K562 (cell line): ENCODE data around the gene CALML4.

Experiments used
- CHD2 ChIP-seq: IDR thresholded peaks from 2 replicates; pipeline ENCODE4 v1.6.1; 2011; ENCODE audit warnings: low read depth, low read length
- CTCF ChIP-seq, 3 experiments: IDR thresholded peaks in 2 of 3; conservative IDR thresholded peaks in 1 of 3; 2 replicates each; pipeline ENCODE4 v1.5.1; 2011 to 2012; ENCODE audit warnings: low read length in 3 of 3, mild to moderate bottlenecking in 3 of 3, control low read depth in 2 of 3, improper control_type of control experiment in 1 of 3, inconsistent platforms in 1 of 3, low read depth in 1 of 3, mixed read lengths in 1 of 3, moderate library complexity in 1 of 3; ENCODE audit not compliant: insufficient read depth in 2 of 3
- EP300 ChIP-seq: IDR thresholded peaks from 2 replicates; pipeline ENCODE4 v1.6.1; 2012; ENCODE audit warnings: low read length, improper control_type of control experiment
- EZH2 ChIP-seq: IDR thresholded peaks from 2 replicates; pipeline ENCODE4 v1.6.1; 2012; ENCODE audit warnings: low read depth, mild to moderate bottlenecking, inconsistent platforms, low read length, borderline replicate concordance
- HDAC1 ChIP-seq, 2 experiments: fragments of 450-650 bp; IDR thresholded peaks; 2 replicates each; pipeline ENCODE4 v1.6.1; 2016 to 2017; ENCODE audit warnings: inconsistent platforms in 1 of 2, mild to moderate bottlenecking in 1 of 2, moderate library complexity in 1 of 2
- HNRNPLL ChIP-seq: fragments of 200-400 bp; formaldehyde crosslinking; IDR thresholded peaks from 2 replicates; pipeline ENCODE4 v1.6.1; 2017; ENCODE audit warnings: low read length, low read depth, mild to moderate bottlenecking; ENCODE audit not compliant: poor library complexity, severe bottlenecking
- JUNB ChIP-seq: fragments of 450-650 bp; formaldehyde crosslinking; conservative IDR thresholded peaks from 2 replicates; pipeline ENCODE4 v1.4.0; 2020; ENCODE audit warnings: mild to moderate bottlenecking
- JUND ChIP-seq, 2 experiments: IDR thresholded peaks; 2 replicates in 1 of 2; 3 replicates in 1 of 2; pipeline ENCODE4 v1.6.1; 2011; ENCODE audit warnings: borderline replicate concordance in 2 of 2, low read depth in 2 of 2, low read length in 2 of 2, improper control_type of control experiment in 1 of 2, missing biosample characterization in 1 of 2, missing genetic modification characterization in 1 of 2, missing genetic modification reagents in 1 of 2
- KLF1 ChIP-seq: fragments of 450-650 bp; IDR thresholded peaks from 2 replicates; pipeline ENCODE4 v1.6.1; 2016; ENCODE audit warnings: missing genetic modification characterization, missing compliant biosample characterization
- POLR2A ChIP-seq: fragments of 450-650 bp; conservative IDR thresholded peaks from 2 replicates; pipeline ENCODE4 v1.6.1; 2016
- SREBF1 ChIP-seq: fragments of 150-350 bp; IDR thresholded peaks from 2 replicates; pipeline ENCODE4 v1.6.1; 2014; ENCODE audit warnings: antibody characterized with exemption, low read depth, low read length, borderline replicate concordance
- TCF7 ChIP-seq: sonication (generic); IDR thresholded peaks from 2 replicates; pipeline ENCODE4 v1.6.1; 2016; ENCODE audit warnings: antibody characterized with exemption, borderline replicate concordance
- ZNF24 ChIP-seq: fragments of 450-650 bp; IDR thresholded peaks from 2 replicates; pipeline ENCODE4 v1.6.1; 2016
- ZNF589 ChIP-seq: fragments of 200-800 bp; sonication (Bioruptor generic); IDR thresholded peaks from 2 replicates; pipeline ENCODE4 v1.6.1; 2016; ENCODE audit warnings: low read depth, missing genetic modification characterization, missing compliant biosample characterization

GRCh38 chr15:68200016-68200861 is 4.9 kb downstream of the CALML4 start:
- TF ChIP-seq CTCF (IDR thresholded peaks at IDR 0.05 in 2 of 3, conservative IDR thresholded peaks at IDR 0.05 in 1 of 3; ENCODE audit: insufficient read depth in 2 of 3, low read depth in 1 of 3, low read length in 3 of 3) (no peak), JUND (IDR thresholded peaks at IDR 0.05; ENCODE audit: borderline replicate concordance, low read depth, low read length) (no peak), JUND (tag; IDR thresholded peaks at IDR 0.05; ENCODE audit: borderline replicate concordance, low read depth, low read length) (no peak), SREBF1 (no peak), KLF1 (tag) (no peak), POLR2A (no peak), CHD2 (no peak), TCF7 (no peak), HDAC1 (IDR thresholded peaks at IDR 0.05) (no peak), EP300 (no peak), HNRNPLL (no peak), JUNB (CRISPR knock-in tag) (no peak), ZNF24 (no peak), EZH2 (no peak), ZNF589 (CRISPR knock-in tag) (no peak)
